HEK293T (cell line): ENCODE results near the gene GINS2.

Source experiments
- ARNT ChIP-seq: fragments of 450-650 bp; IDR thresholded peaks from 2 replicates; pipeline ENCODE4 v1.6.1; 2017; ENCODE audit warnings: mild to moderate bottlenecking
- BHLHE40 ChIP-seq: fragments of 450-650 bp; IDR thresholded peaks from 2 replicates; pipeline ENCODE4 v1.6.1; 2016; ENCODE audit warnings: mild to moderate bottlenecking, moderate library complexity, borderline replicate concordance
- ELF4 ChIP-seq: fragments of 450-650 bp; IDR thresholded peaks from 2 replicates; pipeline ENCODE4 v1.6.1; 2017; ENCODE audit warnings: antibody characterized with exemption
- FOXA1 ChIP-seq: fragments of 450-650 bp; IDR thresholded peaks from 2 replicates; pipeline ENCODE4 v1.6.1; 2016; ENCODE audit warnings: mild to moderate bottlenecking
- FOXK2 ChIP-seq: fragments of 450-650 bp; IDR thresholded peaks from 2 replicates; pipeline ENCODE4 v1.6.1; 2016; ENCODE audit warnings: mild to moderate bottlenecking
- FOXM1 ChIP-seq: fragments of 450-650 bp; IDR thresholded peaks from 2 replicates; pipeline ENCODE4 v1.6.1; 2017; ENCODE audit warnings: mild to moderate bottlenecking, borderline replicate concordance
- HDGF ChIP-seq: fragments of 450-650 bp; IDR thresholded peaks from 2 replicates; pipeline ENCODE4 v1.6.1; 2017; ENCODE audit warnings: antibody characterized with exemption, borderline replicate concordance
- L3MBTL2 ChIP-seq: fragments of 450-650 bp; conservative IDR thresholded peaks from 2 replicates; pipeline ENCODE4 v1.6.1; 2016; ENCODE audit warnings: mild to moderate bottlenecking
- LEF1 ChIP-seq: fragments of 450-650 bp; IDR thresholded peaks from 2 replicates; pipeline ENCODE4 v1.6.1; 2017; ENCODE audit warnings: mild to moderate bottlenecking, borderline replicate concordance
- PKNOX1 ChIP-seq: fragments of 450-650 bp; IDR thresholded peaks from 2 replicates; pipeline ENCODE4 v1.6.1; 2016
- SP1 ChIP-seq: fragments of 450-650 bp; IDR thresholded peaks from 2 replicates; pipeline ENCODE4 v1.6.1; 2017
- SUZ12 ChIP-seq: fragments of 450-650 bp; IDR thresholded peaks from 2 replicates; pipeline ENCODE4 v1.6.1; 2016; ENCODE audit warnings: mild to moderate bottlenecking
- ZNF384 ChIP-seq: fragments of 450-650 bp; IDR thresholded peaks from 2 replicates; pipeline ENCODE4 v1.6.1; 2016

GRCh38 chr16:85631802-85632393 is 56.9 kb downstream of the GINS2 start:
- TF ChIP-seq FOXM1: no peak
- TF ChIP-seq BHLHE40: no peak
- no peak for TF ChIP-seq ZNF384
- TF ChIP-seq FOXK2: no peak
- no peak for TF ChIP-seq ELF4
- no peak for TF ChIP-seq LEF1
- no peak for TF ChIP-seq SP1
- TF ChIP-seq L3MBTL2: no peak
- TF ChIP-seq SUZ12: no peak
- TF ChIP-seq ARNT: no peak
- TF ChIP-seq HDGF: no peak
- TF ChIP-seq PKNOX1: no peak
- no peak for TF ChIP-seq FOXA1
